Skin of body (tissue), 3 donors: ENCODE data around the gene AGGF1. TPM values are rescaled to one million over a fixed set of nuclear protein-coding genes. Genes with fewer than 3 reads are reported as not detected.
"Not testable (repeated sequence)": the region's sequence is repeated elsewhere in the genome, so short reads cannot be mapped to it uniquely, and the experiment has no call there.

ENCODE experiments used
- DNase-seq: peaks from one replicate; lab custom pipeline; 2025; lab: John Stamatoyannopoulos, UW
- small RNA-seq: library from RNA; depleted of rRNA; stranded (forward); fragments of <200 nt; gene quantifications from one replicate; pipeline ENCODE3, GENCODE V24; 2014; ENCODE audit warnings: low replicate concordance
- total RNA-seq: library from RNA; depleted of rRNA; stranded (reverse); fragments of >200 nt; gene quantifications from one replicate; pipeline ENCODE4 v1.2.3, GENCODE V29; 2014

AGGF1 gene
- total RNA-seq, 1 donor from 2014 or later: 15.9 TPM

- no peak for DNase-seq
Observed at GRCh38 chr5:77083088-77083487, 52.9 kb downstream of the AGGF1 start.

- peak; percentile 65 for DNase-seq
Observed at GRCh38 chr5:77086368-77086688, 56.1 kb downstream of the AGGF1 start.

GRCh38 chr5:77086689-77087483 lies 56.7 kb downstream of the AGGF1 start, which contains the start of gene ZBED3:
Gene ZBED3 (minus strand): TSS chr5:77087285. CDS start chr5:77077878, 9,407 bp downstream.
- peak; percentile 79 for DNase-seq

- peak; percentile 51 for DNase-seq
Observed at GRCh38 chr5:77087484-77088261, 57.5 kb downstream of the AGGF1 start.

- no peak for DNase-seq
Observed at GRCh38 chr5:77095189-77095588, 65.0 kb downstream of the AGGF1 start.

- no peak for DNase-seq
Observed at GRCh38 chr5:77101298-77101697, 71.1 kb downstream of the AGGF1 start.

- DNase-seq: no peak
Observed at GRCh38 chr5:77102549-77102948, 72.3 kb downstream of the AGGF1 start.

GRCh38 chr5:77103457-77103856 lies 73.3 kb downstream of the AGGF1 start:
- DNase-seq: no peak

- DNase-seq: no peak
Observed at GRCh38 chr5:77104813-77105212, 74.6 kb downstream of the AGGF1 start.

GRCh38 chr5:77107035-77107434 lies 76.8 kb downstream of the AGGF1 start:
- not testable (repeated sequence) for DNase-seq

Small RNA genes lying within 50 kb of the gene (small RNA-seq; reads per million reads assigned to genes)
- 150 reads per million, percentile 97 among the genes with 10 or more reads in this experiment for gene SNORA47

Other genes starting within 250 kb of the AGGF1 start
- 32.4 TPM for gene F2RL1, start 211.4 kb upstream of the AGGF1 start, total RNA-seq
- gene S100Z, start 180.4 kb upstream of the AGGF1 start, total RNA-seq: 0.30 TPM
- 0.20 TPM for gene CRHBP, start 77.4 kb upstream of the AGGF1 start, total RNA-seq
- 2.6 TPM for gene ZBED3, start 56.9 kb downstream of the AGGF1 start, total RNA-seq
- 5.3 TPM for gene PDE8B, start 180.3 kb downstream of the AGGF1 start, total RNA-seq